K562 (cell line): ENCODE results near the gene SLBP. TPM values are rescaled to one million over a fixed set of nuclear protein-coding genes. Genes with fewer than 3 reads are reported as not detected.

Experiments
- AFF4 ChIP-seq: sonication (generic); formaldehyde crosslinking; IDR thresholded peaks from 2 replicates; pipeline ENCODE4 v1.8.0; 2023; ENCODE audit warnings: mild to moderate bottlenecking, missing genetic modification reagents
- BCOR ChIP-seq: fragments of 450-650 bp; IDR thresholded peaks from 2 replicates; pipeline ENCODE4 v1.6.1; 2016
- CCNT2 ChIP-seq: IDR thresholded peaks from 2 replicates; pipeline ENCODE4 v1.6.1; 2011; ENCODE audit warnings: borderline replicate concordance, low read depth, mild to moderate bottlenecking, moderate library complexity, mixed read lengths, low read length; ENCODE audit not compliant: insufficient read length; ENCODE audit errors: extremely low read depth
- CHAMP1 ChIP-seq: fragments of 450-650 bp; IDR thresholded peaks from 2 replicates; pipeline ENCODE4 v1.6.1; 2016; ENCODE audit warnings: mild to moderate bottlenecking
- CHD1 ChIP-seq: fragments of 200-600 bp; sonication (generic); IDR thresholded peaks from one replicate; pipeline ENCODE4 v1.6.1; 2012; ENCODE audit warnings: mild to moderate bottlenecking, moderate library complexity, low read length, inconsistent platforms
- COPS2 ChIP-seq: fragments of 450-650 bp; conservative IDR thresholded peaks from 2 replicates; pipeline ENCODE4 v1.6.1; 2016; ENCODE audit warnings: mild to moderate bottlenecking, moderate library complexity
- CSDE1 ChIP-seq, 2 experiments: fragments of 450-650 bp; IDR thresholded peaks; 2 replicates each; pipeline ENCODE4 v1.6.1; 2016; ENCODE audit warnings: mild to moderate bottlenecking in 1 of 2
- ETV1 ChIP-seq: fragments of 450-650 bp; conservative IDR thresholded peaks from 2 replicates; pipeline ENCODE4 v1.6.1; 2016; ENCODE audit warnings: missing genetic modification characterization, control low read depth, low read depth, missing compliant biosample characterization
- ETV5 ChIP-seq: sonication (generic); formaldehyde crosslinking; IDR thresholded peaks from 2 replicates; pipeline ENCODE4 v1.4.0; 2020; ENCODE audit warnings: low read depth, mild to moderate bottlenecking, missing genetic modification reagents
- HLTF ChIP-seq: fragments of 450-650 bp; IDR thresholded peaks from 2 replicates; pipeline ENCODE4 v1.6.1; 2016
- NRF1 ChIP-seq, 2 experiments: fragments of 450-650 bp; IDR thresholded peaks in 1 of 2; conservative IDR thresholded peaks in 1 of 2; 2 replicates each; pipeline ENCODE4 v1.6.1; 2014; ENCODE audit warnings: mild to moderate bottlenecking in 2 of 2
- RB1 ChIP-seq: fragments of 450-650 bp; IDR thresholded peaks from 2 replicates; pipeline ENCODE4 v1.6.1; 2017; ENCODE audit warnings: low read depth, mild to moderate bottlenecking
- TARDBP ChIP-seq: fragments of 450-650 bp; IDR thresholded peaks from 2 replicates; pipeline ENCODE4 v1.6.1; 2016
- TCF7L2 ChIP-seq: fragments of 150-350 bp; IDR thresholded peaks from 2 replicates; pipeline ENCODE4 v1.6.1; 2016; ENCODE audit warnings: low read depth, mild to moderate bottlenecking, low read length, moderate library complexity
- TFAP4 ChIP-seq: sonication (generic); formaldehyde crosslinking; IDR thresholded peaks from 2 replicates; pipeline ENCODE4 v1.8.0; 2022; ENCODE audit warnings: missing genetic modification reagents, mild to moderate bottlenecking, moderate library complexity, borderline replicate concordance
- TSC22D4 ChIP-seq: fragments of 450-650 bp; IDR thresholded peaks from 2 replicates; pipeline ENCODE4 v1.6.1; 2016; ENCODE audit warnings: missing genetic modification characterization, missing biosample characterization, control low read depth
- XRCC3 ChIP-seq: fragments of 450-650 bp; IDR thresholded peaks from 2 replicates; pipeline ENCODE4 v1.6.1; 2017; ENCODE audit warnings: mild to moderate bottlenecking, moderate library complexity
- ZNF224 ChIP-seq: sonication (generic); formaldehyde crosslinking; IDR thresholded peaks from 2 replicates; pipeline ENCODE4 v1.8.0; 2022; ENCODE audit warnings: mild to moderate bottlenecking, missing genetic modification reagents
- polyA plus RNA-seq, 8 experiments: library from polyadenylated mRNA; depleted of rRNA in 4 of 8; stranded (reverse) in 5 of 8; unstranded in 3 of 8; fragments of >200 nt; fragmentation: Nextera tagmentation in 2 of 8; fragmentation: Illumina TruSeq in 1 of 8; extraction: Ambion mirVana in 2 of 8; extraction: Trizol in 1 of 8; gene quantifications; 2 replicates each; pipeline versions ENCODE4 v1.2.1 to v1.2.3, GENCODE V29; 2011 to 2014; ENCODE audit warnings: inconsistent platforms in 1 of 8, missing spikeins in 1 of 8
- total RNA-seq, 7 experiments: library from RNA; depleted of rRNA in 6 of 7; stranded (reverse); fragments of >200 nt in 6 of 7; fragmentation: Illumina TruSeq in 2 of 7; extraction: Trizol in 2 of 7; gene quantifications; 2 replicates each; pipeline versions ENCODE4 v1.2.1 to v1.2.3, GENCODE V29; 2011 to 2021; ENCODE audit warnings: low replicate concordance in 1 of 7
- TF ChIP-seq, protein P1 (sequence below): fragments of 450-650 bp; IDR thresholded peaks from 2 replicates; pipeline ENCODE4 v1.6.1; 2016; ENCODE audit warnings: low read depth, mild to moderate bottlenecking, moderate library complexity

Gene SLBP
- total and polyA plus RNA-seq, 9 of the 15 experiments (the other 6 are each of a cell fraction or from before 2014, with no cell fraction given): 49.4 to 221 (median 162) TPM

DNA sequence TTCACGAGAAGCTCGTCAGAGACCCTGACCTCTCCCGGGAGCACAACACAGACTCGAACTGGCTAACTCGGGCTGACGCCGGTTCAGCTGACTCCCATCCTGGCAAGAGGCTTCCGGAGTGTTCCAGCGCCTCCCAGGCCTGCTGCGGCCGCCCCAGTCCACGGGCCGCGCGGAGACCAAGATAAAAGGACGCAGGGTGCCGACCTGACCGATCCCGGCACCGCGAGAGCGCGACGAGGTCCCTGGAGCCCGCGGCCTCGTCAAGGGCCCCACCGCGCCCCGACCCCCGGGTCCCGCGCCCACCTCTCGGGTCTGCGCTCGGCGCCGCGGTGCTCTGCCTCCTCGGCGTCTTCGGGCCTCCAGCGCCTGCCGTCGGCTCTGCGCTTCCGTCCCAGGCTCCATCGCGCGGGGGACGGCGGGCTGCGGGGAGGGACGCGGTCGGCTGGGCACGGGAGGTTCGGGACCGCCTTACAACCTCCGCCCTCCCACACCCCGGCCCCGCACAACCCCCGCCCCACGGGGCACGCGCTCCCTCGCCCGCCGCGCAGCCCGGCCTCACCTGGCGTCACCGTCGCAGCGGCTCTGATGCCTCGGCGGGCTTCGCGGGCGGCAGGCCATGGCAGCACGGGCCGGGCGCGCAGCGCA, 426 bp downstream of the SLBP start (continued):
- TF ChIP-seq CHAMP1 (no peak), ZNF224 (CRISPR knock-in tag) (no peak), CCNT2 (no peak), TFAP4 (CRISPR knock-in tag) (peak; percentile 74), COPS2 (no peak), AFF4 (CRISPR knock-in tag) (0 out of 2 replicates have a peak, but pooled peaks have one; percentile 34), XRCC3 (no peak), CHD1 (peak; percentile 88), NRF1 (conservative IDR thresholded peaks at IDR 0.05 in 1 of 2, IDR thresholded peaks at IDR 0.05 in 1 of 2) (no peak), TCF7L2 (no peak), TARDBP (no peak; the same call in 1 of the 2 replicates), HLTF (no peak), ETV5 (CRISPR knock-in tag) (0 out of 2 replicates have a peak, but pooled peaks have one; percentile 16), ETV1 (tag) (peak; percentile 49), RB1 (peak; percentile 11; the same call in 1 of the 2 replicates), BCOR (no peak), CSDE1 (IDR thresholded peaks at IDR 0.05) (no peak), TSC22D4 (no peak)
- TF ChIP-seq, protein P1, sequence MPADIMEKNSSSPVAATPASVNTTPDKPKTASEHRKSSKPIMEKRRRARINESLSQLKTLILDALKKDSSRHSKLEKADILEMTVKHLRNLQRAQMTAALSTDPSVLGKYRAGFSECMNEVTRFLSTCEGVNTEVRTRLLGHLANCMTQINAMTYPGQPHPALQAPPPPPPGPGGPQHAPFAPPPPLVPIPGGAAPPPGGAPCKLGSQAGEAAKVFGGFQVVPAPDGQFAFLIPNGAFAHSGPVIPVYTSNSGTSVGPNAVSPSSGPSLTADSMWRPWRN: no peak
